GM23248 (cell line): ENCODE measurements around the gene NBPF19.
"Not testable (repeated sequence)": the region's sequence is repeated elsewhere in the genome, so short reads cannot be mapped to it uniquely, and the experiment has no call there.

Experiments
- EZH2 ChIP-seq: fragments of 200-600 bp; sonication (generic); IDR thresholded peaks from 2 replicates; pipeline ENCODE4 v1.6.1; 2018; ENCODE audit warnings: antibody characterized with exemption, mild to moderate bottlenecking; ENCODE audit not compliant: insufficient read depth, poor library complexity, severe bottlenecking
- EZH2phosphoT487 ChIP-seq: fragments of 200-600 bp; sonication (generic); IDR thresholded peaks from 2 replicates; pipeline ENCODE4 v1.6.1; 2018; ENCODE audit warnings: antibody characterized with exemption, moderate library complexity, mild to moderate bottlenecking, low read depth; ENCODE audit not compliant: insufficient read depth

DNA sequence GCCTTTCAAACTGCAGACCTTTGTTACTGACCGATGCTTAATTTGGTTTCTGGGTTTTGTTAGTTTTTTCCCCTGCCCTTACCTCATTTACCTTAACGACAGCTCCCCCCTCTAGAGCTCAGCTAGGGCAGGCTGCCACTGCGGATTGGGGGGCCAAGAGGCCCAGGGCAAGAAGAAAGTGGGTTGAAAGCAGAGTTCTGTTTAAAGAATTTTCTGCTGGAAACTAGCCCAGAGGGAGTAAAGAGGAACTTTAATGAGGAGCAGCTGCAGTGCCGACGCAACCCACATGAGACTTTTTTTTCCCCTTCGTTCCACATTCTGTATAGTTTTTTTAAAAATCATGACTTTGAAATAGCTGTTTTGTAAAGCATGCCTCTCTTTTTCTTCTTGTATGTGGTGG is 29.4 kb upstream of the NBPF19 start:
- not testable (repeated sequence) for TF ChIP-seq EZH2phosphoT487, EZH2
